DOHH2 (cell line): Measurements from ENCODE around the gene PIK3CA.
"Not testable (repeated sequence)": the region's sequence is repeated elsewhere in the genome, so short reads cannot be mapped to it uniquely, and the experiment has no call there.

Source experiments
- H3F3A ChIP-seq: fragments of 200-600 bp; sonication (generic), shearing (Covaris generic); 2 replicates; pipeline ENCODE4 v1.6.0; 2016; ENCODE audit warnings: antibody characterized with exemption, mild to moderate bottlenecking; ENCODE audit not compliant: control insufficient read depth, insufficient read depth
- H3K27ac ChIP-seq: fragments of 200-600 bp; sonication (generic); 2 replicates; pipeline ENCODE4 v1.5.1; 2014; ENCODE audit warnings: low read depth, mild to moderate bottlenecking, low read length, moderate library complexity
- H3K27me3 ChIP-seq: fragments of 200-600 bp; sonication (generic); 2 replicates; pipeline ENCODE4 v1.6.1; 2014; ENCODE audit warnings: mild to moderate bottlenecking, low read length, mixed read lengths; ENCODE audit not compliant: control insufficient read depth
- H3K36me3 ChIP-seq: fragments of 200-600 bp; sonication (generic); 2 replicates; pipeline ENCODE4 v1.6.1; 2014; ENCODE audit warnings: mild to moderate bottlenecking, low read length, moderate library complexity, mixed read lengths; ENCODE audit not compliant: control insufficient read depth
- H3K4me1 ChIP-seq: fragments of 200-600 bp; sonication (generic); 2 replicates; pipeline ENCODE4 v1.6.1; 2014; ENCODE audit warnings: mild to moderate bottlenecking, low read length, mixed read lengths; ENCODE audit not compliant: control insufficient read depth
- H3K4me2 ChIP-seq: fragments of 200-600 bp; sonication (generic); 2 replicates; pipeline ENCODE4 v1.6.0; 2014; ENCODE audit warnings: mild to moderate bottlenecking, low read length, moderate library complexity
- H3K4me3 ChIP-seq: fragments of 200-600 bp; sonication (generic); 2 replicates; pipeline ENCODE4 v1.5.1; 2014; ENCODE audit warnings: mild to moderate bottlenecking, low read length, mixed read lengths
- H3K79me2 ChIP-seq: fragments of 200-600 bp; sonication (generic); 2 replicates; pipeline ENCODE4 v1.6.1; 2014; ENCODE audit warnings: mild to moderate bottlenecking, low read length, mixed read lengths; ENCODE audit not compliant: control insufficient read depth
- H3K9me2 ChIP-seq: fragments of 200-600 bp; sonication (generic); replicated peaks from 2 replicates; pipeline ENCODE4 v1.6.1; 2014; ENCODE audit warnings: mild to moderate bottlenecking, low read length, mixed read lengths; ENCODE audit not compliant: control insufficient read depth
- H3K9me3 ChIP-seq: fragments of 200-600 bp; sonication (generic); 2 replicates; pipeline ENCODE4 v1.6.1; 2014; ENCODE audit warnings: antibody characterized with exemption, low read length, mixed read lengths; ENCODE audit not compliant: control insufficient read depth, insufficient read depth
- H4K20me1 ChIP-seq: fragments of 200-600 bp; sonication (generic); 2 replicates; pipeline ENCODE4 v1.6.0; 2014; ENCODE audit warnings: low read depth, mild to moderate bottlenecking, antibody characterized with exemption, low read length, moderate library complexity; ENCODE audit not compliant: control insufficient read depth, insufficient read depth
- EZH2phosphoT487 ChIP-seq: fragments of 200-600 bp; sonication (generic); IDR thresholded peaks from 2 replicates; pipeline ENCODE4 v1.6.1; 2017; ENCODE audit warnings: borderline replicate concordance, mild to moderate bottlenecking, antibody characterized with exemption, low read length, moderate library complexity, mixed read lengths
- TF ChIP-seq, protein P1 (sequence below): fragments of 200-600 bp; sonication (generic); IDR thresholded peaks from one replicate; pipeline ENCODE4 v1.5.1; 2014; ENCODE audit warnings: antibody characterized with exemption, mild to moderate bottlenecking, low read depth, low read length; ENCODE audit not compliant: poor library complexity, severe bottlenecking

PIK3CA gene

DNA sequence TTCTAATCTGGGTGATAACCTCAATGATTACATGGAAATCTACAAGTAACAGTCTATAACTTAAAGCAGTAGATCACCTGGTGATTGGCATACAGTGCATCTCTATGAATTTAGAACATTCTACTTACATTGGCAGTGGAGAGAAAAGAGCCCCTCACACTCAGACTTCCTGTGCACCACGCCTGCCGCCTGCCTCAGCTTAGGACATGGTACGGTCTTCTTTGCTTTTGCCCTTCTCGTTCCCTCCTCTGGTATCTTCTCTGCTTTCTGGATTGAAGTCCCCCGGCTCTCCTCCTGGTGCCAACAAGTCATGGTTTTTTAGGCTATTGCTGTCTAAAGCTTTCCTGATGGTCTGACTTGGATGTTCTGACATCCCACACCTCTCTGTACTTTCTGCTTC lies 110.7 kb downstream of the PIK3CA start:
- peaks cover 8% of the 10 kb centered on the region; the same call in 1 of the 2 replicates for H3F3A ChIP-seq
- H3K9me2 ChIP-seq, result no peaks in the 10 kb centered on the region
- peaks cover 17% of the 10 kb centered on the region for H3K4me1 ChIP-seq
- H3K4me3 ChIP-seq, result no peak overlapping the region
- H3K4me2 ChIP-seq, result peak overlapping the region; percentile 21; the same call in 1 of the 2 replicates
- H3K27me3 ChIP-seq, result no peaks in the 10 kb centered on the region
- H3K9me3 ChIP-seq, result peaks cover 8% of the 10 kb centered on the region
- H3K79me2 ChIP-seq, result no peaks in the 10 kb centered on the region
- H3K27ac ChIP-seq, result no peak overlapping the region
- TF ChIP-seq, protein P1, sequence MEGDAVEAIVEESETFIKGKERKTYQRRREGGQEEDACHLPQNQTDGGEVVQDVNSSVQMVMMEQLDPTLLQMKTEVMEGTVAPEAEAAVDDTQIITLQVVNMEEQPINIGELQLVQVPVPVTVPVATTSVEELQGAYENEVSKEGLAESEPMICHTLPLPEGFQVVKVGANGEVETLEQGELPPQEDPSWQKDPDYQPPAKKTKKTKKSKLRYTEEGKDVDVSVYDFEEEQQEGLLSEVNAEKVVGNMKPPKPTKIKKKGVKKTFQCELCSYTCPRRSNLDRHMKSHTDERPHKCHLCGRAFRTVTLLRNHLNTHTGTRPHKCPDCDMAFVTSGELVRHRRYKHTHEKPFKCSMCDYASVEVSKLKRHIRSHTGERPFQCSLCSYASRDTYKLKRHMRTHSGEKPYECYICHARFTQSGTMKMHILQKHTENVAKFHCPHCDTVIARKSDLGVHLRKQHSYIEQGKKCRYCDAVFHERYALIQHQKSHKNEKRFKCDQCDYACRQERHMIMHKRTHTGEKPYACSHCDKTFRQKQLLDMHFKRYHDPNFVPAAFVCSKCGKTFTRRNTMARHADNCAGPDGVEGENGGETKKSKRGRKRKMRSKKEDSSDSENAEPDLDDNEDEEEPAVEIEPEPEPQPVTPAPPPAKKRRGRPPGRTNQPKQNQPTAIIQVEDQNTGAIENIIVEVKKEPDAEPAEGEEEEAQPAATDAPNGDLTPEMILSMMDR, result no peak
- TF ChIP-seq EZH2phosphoT487, result no peak
- H3K36me3 ChIP-seq, result no peaks in the 10 kb centered on the region
- H4K20me1 ChIP-seq, result no peaks in the 10 kb centered on the region

DNA sequence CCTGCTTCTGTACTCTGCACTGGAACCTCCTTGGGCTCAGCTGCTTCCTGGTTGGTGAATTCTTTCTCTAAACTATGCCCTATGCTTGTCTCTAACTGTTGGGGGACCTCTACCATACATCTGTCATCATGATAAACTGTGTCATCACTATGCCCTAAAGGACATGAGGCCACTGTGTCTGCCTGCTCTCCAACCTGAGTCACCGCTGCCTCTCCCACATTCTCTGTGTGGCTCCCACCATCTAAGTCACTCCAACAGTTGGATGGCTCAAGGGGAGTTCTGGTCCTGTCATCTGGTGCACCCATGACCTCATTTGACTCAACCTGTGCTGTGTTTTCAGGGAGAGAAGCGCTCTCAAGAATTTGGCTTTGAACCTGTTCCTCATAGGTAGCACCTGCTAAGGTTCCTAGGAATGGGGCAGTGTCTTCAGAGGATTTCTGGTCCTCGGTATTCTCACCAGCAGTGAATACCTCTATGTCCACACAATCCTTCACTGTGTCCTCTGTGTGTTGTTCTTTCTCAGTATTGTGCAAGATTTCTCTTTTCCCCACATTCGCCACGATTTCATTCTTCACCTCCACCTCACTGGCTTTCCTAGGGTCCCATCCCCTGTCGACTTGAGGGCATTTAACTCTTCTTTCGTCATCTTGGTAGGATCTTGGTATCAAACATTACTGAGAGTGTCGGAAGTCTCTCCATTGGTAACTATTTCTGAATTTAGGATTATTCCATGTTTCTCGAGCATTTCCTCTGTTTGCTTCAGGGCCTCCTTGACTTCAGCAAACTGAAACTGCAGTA lies 112.0 kb downstream of the PIK3CA start:
- not testable (repeated sequence) for H3K79me2 ChIP-seq, H3K36me3 ChIP-seq, H3F3A ChIP-seq, H3K9me3 ChIP-seq, H3K9me2 ChIP-seq, H4K20me1 ChIP-seq, H3K27me3 ChIP-seq, H3K27ac ChIP-seq
- Histone ChIP-seq H3K4me2 (peak overlapping the region; percentile 64), H3K4me3 (peak overlapping the region; percentile 72), H3K4me1 (peaks cover 17% of the 10 kb centered on the region)

DNA sequence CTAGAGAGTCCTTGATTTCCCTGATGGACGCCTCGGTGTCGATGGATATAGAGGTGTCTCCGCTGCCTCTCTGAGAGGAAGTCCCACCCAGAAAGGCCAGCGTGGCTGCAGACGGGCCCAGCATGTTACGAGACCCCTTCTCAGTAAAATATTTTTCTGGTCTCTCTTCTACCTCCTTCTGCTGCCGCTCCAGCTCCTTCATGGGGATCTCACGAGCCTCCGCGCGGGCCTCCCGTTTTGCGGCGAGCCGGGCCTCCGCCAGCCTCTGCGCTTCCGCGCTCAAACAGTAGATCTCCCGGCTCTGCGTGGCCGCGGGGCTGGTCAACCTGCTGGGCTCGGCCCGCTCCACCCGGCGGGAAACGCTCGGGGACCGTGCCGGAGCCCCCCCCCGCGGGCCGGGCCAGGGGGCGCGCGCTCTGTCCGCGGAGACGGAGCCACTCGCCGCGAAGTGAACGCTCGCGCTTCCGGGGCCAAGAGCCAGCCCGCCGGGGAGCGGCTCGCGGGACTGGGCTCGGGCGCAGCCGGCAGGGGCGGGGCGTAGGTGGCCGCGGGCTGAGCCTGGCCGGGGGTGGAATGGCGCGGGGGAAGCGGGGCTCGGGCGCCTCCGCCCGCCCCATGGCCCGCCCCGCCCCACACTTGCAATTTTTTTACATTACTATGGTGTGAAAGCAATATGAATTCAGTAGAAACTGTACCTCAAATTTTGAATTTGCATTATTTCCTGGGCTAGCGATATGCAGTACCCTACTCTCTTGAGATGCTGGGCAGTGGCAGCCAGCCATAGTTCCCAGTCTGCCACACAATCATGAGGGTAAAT lies 113.0 kb downstream of the PIK3CA start:
- Histone ChIP-seq H3K27ac (no peak overlapping the region), H3K4me1 (peaks cover 24% of the 10 kb centered on the region), H4K20me1 (no peaks in the 10 kb centered on the region), H3K4me2 (peak overlapping the region; percentile 64), H3F3A (peaks cover 8% of the 10 kb centered on the region; the same call in 1 of the 2 replicates), H3K36me3 (no peaks in the 10 kb centered on the region), H3K9me2 (no peaks in the 10 kb centered on the region), H3K9me3 (peaks cover 8% of the 10 kb centered on the region), H3K4me3 (peak overlapping the region; percentile 72), H3K27me3 (no peaks in the 10 kb centered on the region), H3K79me2 (no peaks in the 10 kb centered on the region)
- TF ChIP-seq, protein P1, result no peak
- TF ChIP-seq EZH2phosphoT487, result no peak

DNA sequence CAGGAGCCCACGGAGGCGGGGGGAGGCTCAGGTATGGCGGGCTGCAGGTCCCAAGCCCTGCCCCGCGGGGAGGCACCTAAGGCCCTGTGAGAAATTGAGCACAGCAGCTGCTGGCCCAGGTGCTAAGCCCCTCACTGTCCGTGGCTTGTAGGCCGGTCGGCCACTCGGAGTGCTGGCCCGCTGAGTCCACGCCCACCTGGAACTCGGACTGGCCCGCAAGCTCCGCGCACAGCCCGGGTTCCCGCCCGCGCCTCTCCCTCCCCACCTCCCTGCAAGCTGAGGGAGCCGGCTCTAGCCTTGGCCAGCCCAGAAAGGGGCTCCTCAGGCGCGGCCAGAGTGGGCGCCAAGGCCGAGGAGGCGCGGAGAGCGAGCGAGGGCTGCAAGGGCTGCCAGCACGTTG lies 115.0 kb downstream of the PIK3CA start:
- Histone ChIP-seq H3K4me2 (no peak overlapping the region), H3K27ac (no peak overlapping the region), H3K4me1 (peaks cover 28% of the 10 kb centered on the region), H3K79me2 (no peaks in the 10 kb centered on the region), H3F3A (peaks cover 8% of the 10 kb centered on the region; the same call in 1 of the 2 replicates), H3K9me2 (no peaks in the 10 kb centered on the region), H4K20me1 (no peaks in the 10 kb centered on the region), H3K4me3 (no peak overlapping the region), H3K36me3 (no peaks in the 10 kb centered on the region), H3K9me3 (peaks cover 8% of the 10 kb centered on the region), H3K27me3 (no peaks in the 10 kb centered on the region)
- no peak for TF ChIP-seq EZH2phosphoT487
- TF ChIP-seq, protein P1, result no peak
